Testis (tissue), 3 donors: ENCODE measurements around the gene SETD5. TPM values are rescaled to one million over a fixed set of nuclear protein-coding genes. Genes with fewer than 3 reads are reported as not detected.

Source experiments
- DNase-seq: peaks from one replicate; pipeline ENCODE4 v3.0.0-alpha.2; 2019
- H3K27ac ChIP-seq, 2 donors: fragments of 200-600 bp; sonication (generic); one replicate each; pipeline ENCODE4 v1.5.1; 2019
- H3K27me3 ChIP-seq: fragments of 200-600 bp; sonication (generic); one replicate; pipeline ENCODE4 v1.5.1; 2019
- H3K36me3 ChIP-seq: fragments of 200-600 bp; sonication (generic); one replicate; pipeline ENCODE4 v1.5.1; 2017; ENCODE audit warnings: low read depth; ENCODE audit errors: missing control alignments
- H3K4me1 ChIP-seq: fragments of 200-600 bp; sonication (generic); one replicate; pipeline ENCODE4 v1.5.1; 2019
- H3K4me3 ChIP-seq, 2 donors: fragments of 200-600 bp; sonication (generic); one replicate each; pipeline ENCODE4 v1.5.1; 2017 to 2019
- H3K9me3 ChIP-seq: fragments of 200-600 bp; sonication (generic); one replicate; pipeline ENCODE4 v1.5.1; 2017
- POLR2A ChIP-seq: fragments of 450-650 bp; IDR thresholded peaks from one replicate; pipeline ENCODE4 v1.6.1; 2017; ENCODE audit warnings: antibody characterized with exemption, mild to moderate bottlenecking, moderate library complexity
- WGBS, 2 donors: methylation state at CpG; one replicate each; pipeline ENCODE4 v1.1.5; 2018; 5-methylcytosine and 5-hydroxymethylcytosine counted together
- intact Hi-C: fragments of 100-400 bp; cut with DNase I; formaldehyde crosslinking; loops from one replicate; pipeline ENCODE4 v1.15.1; 2023; ENCODE audit warnings: low total_unique reads
- polyA plus RNA-seq: library from polyadenylated mRNA; stranded (reverse); fragments of 350-450 nt; fragmentation: Illumina TruSeq; extraction: RNeasy Lipid Tissue Mini Kit (QIAGEN cat#74804); gene quantifications from one replicate; pipeline ENCODE4 v1.2.3, GENCODE V29; 2014; ENCODE audit warnings: low read depth, low replicate concordance; ENCODE audit not compliant: insufficient read depth
- total RNA-seq, 2 donors: library from RNA; depleted of rRNA; stranded (reverse); fragments of >200 nt; gene quantifications; one replicate each; pipeline ENCODE4 v1.2.3, GENCODE V29; 2016
- TF ChIP-seq, protein P1 (sequence below), 3 experiments: fragments of 450-650 bp in 2 of 3; fragments of 200-600 bp in 1 of 3; sonication (generic) in 1 of 3; IDR thresholded peaks; one replicate each; pipeline ENCODE4 v1.5.1; 2016 to 2019; ENCODE audit warnings: antibody characterized with exemption in 3 of 3, mild to moderate bottlenecking in 2 of 3, moderate library complexity in 1 of 3

Gene SETD5
- total and polyA plus RNA-seq, 3 donors from 2014 or later = 70.5 to 168 (median 155) TPM

- no peak overlapping the region for H3K4me3 ChIP-seq
- H3K9me3 ChIP-seq = no peaks in the 10 kb centered on the region
- intact Hi-C loops = no loop called here
These were observed 102.2 kb downstream of the SETD5 start for GRCh38 chr3:9499455-9500107.

GRCh38 chr3:9500108-9501050 lies 103.0 kb downstream of the SETD5 start:
- Histone ChIP-seq H3K27me3 (no peaks in the 10 kb centered on the region), H3K9me3 (no peaks in the 10 kb centered on the region), H3K36me3 (no peaks in the 10 kb centered on the region), H3K4me1 (peaks cover 18% of the 10 kb centered on the region), H3K4me3 (no peak overlapping the region), H3K27ac (no peak overlapping the region)
- TF ChIP-seq POLR2A = no peak
- TF ChIP-seq, protein P1, sequence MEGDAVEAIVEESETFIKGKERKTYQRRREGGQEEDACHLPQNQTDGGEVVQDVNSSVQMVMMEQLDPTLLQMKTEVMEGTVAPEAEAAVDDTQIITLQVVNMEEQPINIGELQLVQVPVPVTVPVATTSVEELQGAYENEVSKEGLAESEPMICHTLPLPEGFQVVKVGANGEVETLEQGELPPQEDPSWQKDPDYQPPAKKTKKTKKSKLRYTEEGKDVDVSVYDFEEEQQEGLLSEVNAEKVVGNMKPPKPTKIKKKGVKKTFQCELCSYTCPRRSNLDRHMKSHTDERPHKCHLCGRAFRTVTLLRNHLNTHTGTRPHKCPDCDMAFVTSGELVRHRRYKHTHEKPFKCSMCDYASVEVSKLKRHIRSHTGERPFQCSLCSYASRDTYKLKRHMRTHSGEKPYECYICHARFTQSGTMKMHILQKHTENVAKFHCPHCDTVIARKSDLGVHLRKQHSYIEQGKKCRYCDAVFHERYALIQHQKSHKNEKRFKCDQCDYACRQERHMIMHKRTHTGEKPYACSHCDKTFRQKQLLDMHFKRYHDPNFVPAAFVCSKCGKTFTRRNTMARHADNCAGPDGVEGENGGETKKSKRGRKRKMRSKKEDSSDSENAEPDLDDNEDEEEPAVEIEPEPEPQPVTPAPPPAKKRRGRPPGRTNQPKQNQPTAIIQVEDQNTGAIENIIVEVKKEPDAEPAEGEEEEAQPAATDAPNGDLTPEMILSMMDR (IDR thresholded peaks at IDR 0.05) = peak; percentile 48 to 68 (median 66)
- 12 to 18% methylated on average over 25 to 39 of the region's 39 CpGs for WGBS, 2 donors
- intact Hi-C loops = no loop called here
- peak; percentile 85 for DNase-seq

More at GRCh38 chr3:9499455-9500107, 102.2 kb downstream of the SETD5 start:
- 12 to 15% methylated on average over 18 to 19 of the region's 19 CpGs for WGBS, 2 donors
- peaks cover 18% of the 10 kb centered on the region for H3K4me1 ChIP-seq
- DNase-seq = no peak
- no peak overlapping the region for H3K27ac ChIP-seq
- no peaks in the 10 kb centered on the region for H3K36me3 ChIP-seq
- TF ChIP-seq POLR2A = no peak
- TF ChIP-seq, protein P1 (IDR thresholded peaks at IDR 0.05) = no peak
- no peaks in the 10 kb centered on the region for H3K27me3 ChIP-seq

GRCh38 chr3:9501226-9501625 lies 103.8 kb downstream of the SETD5 start:
- H3K4me1 ChIP-seq = peaks cover 18% of the 10 kb centered on the region
- H3K27ac ChIP-seq = no peak overlapping the region
- intact Hi-C loops = no loop called here
- H3K36me3 ChIP-seq = no peaks in the 10 kb centered on the region
- WGBS, 2 donors = 53 to 61% methylated on average over 2 to 6 of the region's 6 CpGs
- H3K27me3 ChIP-seq = no peaks in the 10 kb centered on the region
- no peak overlapping the region for H3K4me3 ChIP-seq
- no peak for TF ChIP-seq POLR2A
- TF ChIP-seq, protein P1 (IDR thresholded peaks at IDR 0.05) = no peak
- H3K9me3 ChIP-seq = no peaks in the 10 kb centered on the region
- no peak for DNase-seq

- no peaks in the 10 kb centered on the region for H3K9me3 ChIP-seq
- DNase-seq = peak; percentile 91
- intact Hi-C loops = no loop called here
These were observed 105.9 kb downstream of the SETD5 start for GRCh38 chr3:9503283-9503682.

More at GRCh38 chr3:9503283-9503682, 105.9 kb downstream of the SETD5 start:
- no peaks in the 10 kb centered on the region for H3K27me3 ChIP-seq
- H3K36me3 ChIP-seq = no peaks in the 10 kb centered on the region
- no peak overlapping the region for H3K4me3 ChIP-seq
- no peak for TF ChIP-seq POLR2A
- TF ChIP-seq, protein P1 (IDR thresholded peaks at IDR 0.05) = peak; percentile 79 to 93 (median 90)
- H3K27ac ChIP-seq = no peak overlapping the region
- 1 to 3% methylated on average over 4 of the region's 4 CpGs for WGBS, 2 donors
- peaks cover 18% of the 10 kb centered on the region for H3K4me1 ChIP-seq
